Metanephros (tissue), 1 donor: ENCODE data around the gene NPC2. TPM values are rescaled to one million over a fixed set of nuclear protein-coding genes. Genes with fewer than 3 reads are reported as not detected.

Source experiments
- total RNA-seq: library from RNA; depleted of rRNA; stranded (reverse); fragments of >200 nt; gene quantifications from one replicate; pipeline ENCODE4 v1.2.3, GENCODE V29; 2014

The NPC2 gene
- 288 TPM for total RNA-seq

GRCh38 chr14:74492776-74493342 lies at the start of gene NPC2:
Gene NPC2, minus strand, starts transcription at chr14:74493305. Its CDS starts 31 bp downstream, at chr14:74493274.

GRCh38 chr14:74493343-74494261 lies 497 bp upstream of the NPC2 start, which contains the start of gene ISCA2:
Gene ISCA2, plus strand, starts transcription at chr14:74493765. Its CDS starts 10 bp downstream, at chr14:74493775.

Other genes with a start within 250 kb of the NPC2 start
- gene ABCD4, start 190.4 kb downstream of the NPC2 start, total RNA-seq: 76.9 TPM
- not detected for gene VRTN, start 144.8 kb downstream of the NPC2 start, total RNA-seq
- gene SYNDIG1L, start 67.1 kb downstream of the NPC2 start, total RNA-seq: 0.06 TPM
- 22.9 TPM for gene ISCA2, start 460 bp upstream of the NPC2 start, total RNA-seq
- 14.4 TPM for gene LTBP2, start 118.9 kb upstream of the NPC2 start, total RNA-seq
- 28.0 TPM for gene AREL1, start 219.8 kb upstream of the NPC2 start, total RNA-seq
- 23.1 TPM for gene FCF1, start 219.8 kb upstream of the NPC2 start, total RNA-seq